Left renal pelvis (tissue), 4 donors: Measurements from ENCODE around the gene TMEM119. TPM values are rescaled to one million over a fixed set of nuclear protein-coding genes. Genes with fewer than 3 reads are reported as not detected.
"Not testable (repeated sequence)": the region's sequence is repeated elsewhere in the genome, so short reads cannot be mapped to it uniquely, and the experiment has no call there.

Experiments
- DNase-seq, 4 donors: peaks; one replicate each; pipeline ENCODE4 v3.0.0-alpha.2; 2013; ENCODE audit warnings: low read depth in 4 of 4, low spot score in 3 of 4
- polyA plus RNA-seq, 4 donors: library from polyadenylated mRNA; unstranded; fragments of 120-200 nt; gene quantifications; one replicate each; pipeline ENCODE4 v1.2.1, GENCODE V29; 2013; ENCODE audit not compliant: insufficient read length in 4 of 4

The TMEM119 gene
- polyA plus RNA-seq, 4 donors = 20.5 to 102 (median 23.9) TPM

DNA sequence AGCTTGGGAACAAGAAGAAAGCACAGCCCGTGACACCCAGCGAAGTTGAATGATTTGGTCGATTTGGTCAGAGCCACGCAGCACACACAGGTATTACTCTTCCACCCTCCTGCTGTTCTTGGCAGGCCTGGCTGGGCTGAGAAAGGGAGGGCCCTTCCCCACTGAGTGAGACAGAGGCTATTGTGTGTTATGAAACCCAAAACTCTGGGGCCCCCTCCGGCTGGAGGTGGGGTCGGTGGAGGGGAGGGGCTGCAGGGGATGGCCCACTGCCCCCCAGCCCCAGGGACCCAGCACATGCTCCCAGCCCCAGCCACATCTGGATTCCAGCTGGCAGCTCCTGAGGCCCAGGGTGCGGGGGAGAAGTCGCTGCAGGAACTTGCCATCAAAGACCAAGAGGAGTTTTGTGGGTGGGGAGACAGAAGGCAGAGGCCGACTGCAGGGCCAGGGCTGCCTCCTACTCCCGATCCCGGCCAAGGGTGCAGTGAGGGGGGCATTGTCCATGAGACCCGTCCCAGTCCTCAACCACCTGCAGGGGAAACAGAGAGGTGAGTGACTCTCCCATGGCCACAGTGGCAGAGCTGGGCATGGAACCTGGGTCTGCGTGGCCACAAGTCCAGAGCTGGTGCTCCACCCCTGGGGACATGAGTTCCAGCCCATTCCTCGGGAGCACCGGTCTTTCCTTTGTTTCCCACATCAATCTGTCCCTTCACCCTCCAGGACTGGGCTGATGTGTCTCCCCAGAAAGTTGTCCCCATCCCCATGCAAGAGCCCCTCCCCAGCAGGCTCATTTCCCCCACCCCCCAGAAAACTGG, 8.7 kb downstream of the TMEM119 start:
- DNase-seq = peak in 2 of 4 donors; percentile 44 to 45

DNA sequence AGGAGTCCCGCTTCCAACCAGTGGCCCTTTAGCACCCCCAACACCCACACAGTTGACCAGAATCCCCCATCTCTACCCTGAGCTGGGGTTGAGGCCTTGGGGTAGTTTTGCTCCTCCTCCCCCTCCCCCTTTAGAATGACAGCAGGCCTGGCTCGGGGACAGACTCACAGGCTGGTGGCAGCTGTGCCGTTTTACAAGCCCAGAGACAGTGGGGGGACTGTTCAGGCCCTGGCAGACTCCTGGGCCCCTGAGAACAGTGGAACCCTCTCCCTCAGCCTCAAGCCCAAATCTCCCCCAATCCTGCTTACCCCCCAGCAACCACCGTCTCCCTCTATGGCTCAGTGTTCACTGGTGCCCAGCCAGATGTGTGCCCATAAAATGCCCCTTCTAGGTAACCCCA, 10.1 kb downstream of the TMEM119 start:
- DNase-seq = no peak

DNA sequence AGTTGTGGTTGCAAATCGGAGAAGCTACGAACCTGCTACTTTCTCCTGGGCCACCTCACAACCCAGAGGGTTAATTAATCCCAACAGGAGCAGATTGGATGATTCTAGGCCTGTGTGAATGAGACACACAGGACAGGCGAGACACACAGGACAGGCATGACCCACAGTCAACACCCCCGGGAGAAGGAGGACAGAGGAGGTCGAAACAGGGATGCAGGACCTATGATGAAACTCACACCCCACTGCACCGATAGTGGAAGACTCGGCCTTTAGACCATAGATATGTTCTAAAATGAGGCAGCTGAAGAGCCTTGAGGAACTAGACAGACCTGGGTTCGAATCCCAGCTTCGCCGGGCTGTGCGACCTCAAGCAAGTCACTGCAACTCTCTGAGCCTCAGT, 11.6 kb downstream of the TMEM119 start:
- no peak for DNase-seq

DNA sequence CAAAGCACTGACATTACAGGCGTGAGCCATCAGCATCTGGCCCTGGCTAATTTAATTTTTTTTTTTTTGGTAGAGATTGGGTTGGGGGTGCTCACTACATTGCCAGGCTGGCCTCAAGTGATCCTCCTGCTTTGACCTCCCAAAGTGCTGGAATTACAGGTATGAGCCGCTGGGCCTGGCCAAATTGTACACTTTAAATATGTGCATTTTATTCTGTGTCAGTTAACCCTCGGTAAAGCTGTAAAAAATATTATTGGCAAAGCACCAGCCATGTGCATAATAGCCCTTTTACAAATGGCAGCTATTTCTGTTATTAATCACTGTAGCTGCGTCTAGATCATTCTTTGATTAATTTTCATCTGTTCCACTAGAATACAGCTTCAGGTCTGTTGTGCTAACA, 12.0 kb downstream of the TMEM119 start:
- no peak for DNase-seq

DNA sequence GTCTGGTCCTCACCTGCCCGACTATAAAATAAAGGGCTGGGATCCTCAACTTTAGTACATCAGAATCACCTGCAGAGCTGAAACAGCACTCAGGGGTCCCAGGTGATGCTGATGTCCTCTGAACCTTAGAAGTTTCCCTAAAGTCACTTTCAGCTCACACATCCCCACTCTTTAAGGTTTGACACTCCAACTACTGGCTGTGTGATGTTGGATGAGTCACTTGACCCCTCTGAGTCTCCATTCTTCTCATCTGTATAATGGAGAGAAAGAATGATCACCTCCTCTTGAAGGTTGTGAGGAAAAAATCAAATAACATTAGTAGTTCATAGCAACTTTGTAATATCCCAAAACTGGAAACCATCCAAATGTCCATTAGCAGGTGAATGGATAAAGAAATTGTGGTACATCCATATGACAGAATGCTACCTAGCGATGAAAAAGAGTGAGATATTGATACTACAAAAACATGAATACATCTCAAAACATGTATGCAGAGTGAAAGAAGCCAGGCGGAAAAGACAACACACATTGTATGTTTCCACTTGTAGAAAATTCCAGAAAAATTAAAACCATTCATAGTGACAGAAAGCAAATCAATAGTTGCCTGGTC, 13.3 kb downstream of the TMEM119 start:
- DNase-seq = no peak

DNA sequence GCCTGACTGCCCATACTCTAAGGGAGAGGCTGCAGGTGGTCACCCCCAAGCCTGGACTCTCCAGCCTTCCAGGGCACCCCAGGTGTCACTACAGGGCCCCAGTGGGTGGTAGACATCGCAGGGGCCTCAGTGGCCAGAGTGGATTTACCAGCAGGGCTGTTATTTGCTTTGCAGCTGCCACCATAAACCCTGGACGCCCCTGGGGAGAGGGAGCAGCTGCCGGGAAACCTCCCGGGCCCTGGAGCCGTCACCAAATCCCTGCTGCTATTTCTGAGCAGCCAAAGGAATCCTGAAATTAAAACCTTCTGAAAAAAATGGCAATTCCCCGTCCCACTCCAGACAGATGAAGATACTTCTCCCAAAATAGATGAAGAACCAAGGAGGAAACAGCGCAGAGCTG, 13.9 kb downstream of the TMEM119 start:
- DNase-seq = no peak

DNA sequence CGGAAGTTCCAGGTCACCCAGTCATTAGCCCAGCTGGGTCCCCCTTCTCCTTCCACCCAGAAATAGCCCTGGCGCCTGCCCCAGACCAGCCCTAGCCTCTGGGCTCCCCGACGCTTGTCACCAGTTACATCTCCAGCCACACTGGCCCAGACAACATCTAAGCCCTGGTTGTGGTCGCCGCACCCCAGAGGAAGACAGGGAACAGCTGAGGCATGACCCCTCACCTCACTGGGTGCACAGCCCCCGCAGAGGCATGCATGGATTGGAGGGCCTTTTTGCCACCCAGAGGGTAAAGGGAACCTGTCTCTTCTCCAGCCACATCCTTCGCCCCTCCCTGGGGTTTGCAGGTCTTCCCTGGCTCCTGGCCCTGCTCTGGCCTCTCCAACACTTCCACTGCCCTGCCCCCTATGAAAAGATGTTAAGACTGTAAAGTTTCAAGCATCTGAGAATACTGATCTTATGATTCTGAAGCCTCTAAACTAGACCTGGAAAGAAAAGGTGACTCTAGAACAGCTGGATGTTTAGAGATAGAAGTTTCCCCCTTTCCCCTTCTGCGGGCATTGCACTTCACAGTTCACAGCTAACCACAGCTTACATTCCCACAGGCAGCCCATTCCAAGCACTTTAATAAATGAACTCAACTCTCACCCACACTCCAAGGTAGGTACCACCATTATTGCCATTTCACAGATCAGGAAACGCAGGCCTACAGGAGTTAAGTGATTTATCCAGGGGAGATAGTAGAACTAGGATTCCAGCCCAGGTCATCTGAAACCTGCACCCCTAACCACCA, 14.7 kb downstream of the TMEM119 start:
- DNase-seq = no peak

DNA sequence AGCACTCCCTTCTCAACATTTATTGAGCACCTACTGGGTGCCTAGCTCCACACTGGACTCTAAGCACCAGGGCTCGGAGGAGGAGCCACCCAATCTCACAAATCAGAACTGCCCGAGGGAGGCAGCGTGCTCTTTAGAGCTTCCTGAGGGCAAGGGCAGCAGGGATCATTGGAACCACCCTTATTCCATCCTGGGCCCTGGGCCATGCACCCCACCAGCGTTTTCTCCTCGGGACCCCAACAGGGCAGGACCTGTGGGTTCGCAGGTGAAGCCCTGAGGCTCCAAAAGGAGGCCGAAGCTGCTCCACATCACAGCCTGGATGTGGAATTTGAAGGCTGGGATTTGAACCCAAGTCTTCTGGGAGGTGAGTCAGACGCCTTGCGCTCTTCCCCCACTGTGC, 15.4 kb downstream of the TMEM119 start:
- DNase-seq = no peak

DNA sequence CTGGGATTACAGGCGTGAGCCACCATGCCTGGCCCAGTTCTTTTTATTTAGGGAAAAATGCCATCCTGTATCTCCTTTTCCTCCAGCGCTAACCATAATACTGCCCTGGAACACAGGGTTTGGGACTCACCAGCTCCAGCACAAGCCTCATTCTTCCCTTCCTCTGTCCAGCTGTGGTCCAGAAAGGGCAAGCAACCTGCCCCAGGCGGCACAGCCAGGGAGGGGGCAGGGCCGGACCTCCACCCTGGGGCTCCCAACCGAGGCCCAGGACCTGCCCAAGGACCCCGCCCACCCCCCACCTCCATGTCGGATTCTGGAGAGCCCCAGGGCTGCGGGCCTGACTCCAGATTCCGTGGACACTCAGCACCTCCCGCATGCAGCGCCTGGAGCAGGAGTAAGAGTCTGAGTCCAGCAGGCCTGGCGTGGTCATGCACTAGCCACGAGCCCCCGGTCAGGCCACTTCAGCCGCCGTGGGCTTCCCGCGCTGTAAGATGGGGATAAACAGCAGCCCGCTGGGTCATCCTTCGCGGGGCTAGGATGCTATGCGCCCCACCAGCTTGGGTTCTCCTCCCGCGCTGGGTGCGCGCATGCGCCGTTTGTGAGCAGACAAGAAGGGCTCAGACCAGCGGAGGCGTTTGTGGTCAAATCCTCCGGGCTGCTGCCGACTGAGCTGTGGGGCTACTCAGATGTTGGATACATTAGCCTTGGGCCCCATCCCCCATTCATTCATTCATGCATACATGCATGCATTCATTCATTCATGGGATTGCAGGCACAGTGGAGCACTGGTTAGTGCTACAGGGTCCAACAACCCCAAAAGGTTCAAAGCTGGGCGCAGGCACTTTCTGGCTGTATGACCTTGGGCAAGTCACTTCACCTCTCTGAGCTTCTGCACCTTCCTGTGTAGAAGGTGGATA, 16.3 kb downstream of the TMEM119 start:
- no peak for DNase-seq

DNA sequence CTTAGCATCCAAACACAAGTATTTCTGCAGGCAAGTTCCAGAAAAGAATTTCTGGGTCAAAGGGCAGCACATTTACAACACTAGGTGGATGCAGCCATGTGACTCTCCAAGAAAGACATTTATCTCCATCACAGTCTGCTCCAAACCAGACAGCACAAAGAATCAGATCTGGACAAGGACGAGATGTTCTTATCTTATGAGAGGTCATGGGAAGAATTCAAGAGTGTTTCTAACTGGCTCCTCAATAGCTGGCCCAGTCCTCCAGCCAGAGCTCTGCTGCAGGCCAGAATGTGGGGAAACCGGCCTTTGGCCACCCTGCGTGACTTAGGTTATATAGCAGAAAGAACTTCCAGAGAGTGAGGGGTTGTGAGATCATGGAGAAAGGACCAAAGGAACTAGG, 17.4 kb downstream of the TMEM119 start:
- no peak for DNase-seq

DNA sequence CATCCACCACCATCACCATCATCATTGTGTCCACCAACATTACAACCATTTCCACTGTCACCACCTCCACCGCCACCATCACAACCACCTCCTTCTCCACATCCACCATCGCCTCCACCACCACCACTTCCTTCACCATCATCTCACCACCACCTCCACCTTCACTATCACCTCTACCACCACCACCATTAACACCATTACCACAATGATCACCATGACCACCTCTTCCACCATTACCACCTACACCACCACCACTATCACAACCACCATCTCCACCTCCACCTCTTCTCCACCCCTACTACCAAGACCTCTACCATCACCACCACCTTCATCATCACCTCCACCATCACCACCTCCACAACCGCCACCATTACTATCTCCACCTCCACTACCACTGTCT, 19.1 kb downstream of the TMEM119 start:
- DNase-seq = no peak

DNA sequence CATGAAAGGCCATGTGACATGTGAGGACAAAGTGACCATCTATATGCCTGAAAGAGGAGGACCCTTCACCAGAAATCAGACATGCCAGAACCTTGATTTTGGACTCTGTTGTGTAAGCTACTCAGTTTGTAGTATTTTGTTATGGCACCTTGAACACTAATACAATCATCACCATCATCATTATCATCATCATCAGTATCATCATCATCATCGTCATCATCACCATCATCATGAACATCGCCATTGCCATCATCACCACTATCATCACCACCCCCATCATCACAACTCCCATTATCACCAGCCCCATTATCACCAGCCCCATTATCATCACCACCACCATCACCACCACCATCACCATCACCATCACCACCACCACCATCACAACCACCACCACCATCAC, 19.6 kb downstream of the TMEM119 start:
- no peak for DNase-seq

DNA sequence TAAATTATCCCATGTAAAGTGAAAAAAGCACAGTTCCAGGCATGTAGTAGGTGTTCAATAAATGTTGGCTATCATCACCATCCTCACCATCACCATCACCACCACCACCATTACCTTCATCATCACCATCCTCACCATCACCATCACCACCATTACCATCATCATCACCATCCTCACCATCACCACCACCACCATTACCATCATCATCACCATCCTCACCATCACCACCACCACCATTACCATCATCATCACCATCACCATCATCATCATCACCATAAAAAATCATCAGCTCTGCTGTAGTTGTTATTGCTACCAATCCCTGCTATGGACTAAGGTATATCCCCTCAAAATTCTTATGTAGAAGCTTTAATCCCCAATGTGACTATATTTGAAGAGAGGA, 20.4 kb downstream of the TMEM119 start:
- no peak for DNase-seq

DNA sequence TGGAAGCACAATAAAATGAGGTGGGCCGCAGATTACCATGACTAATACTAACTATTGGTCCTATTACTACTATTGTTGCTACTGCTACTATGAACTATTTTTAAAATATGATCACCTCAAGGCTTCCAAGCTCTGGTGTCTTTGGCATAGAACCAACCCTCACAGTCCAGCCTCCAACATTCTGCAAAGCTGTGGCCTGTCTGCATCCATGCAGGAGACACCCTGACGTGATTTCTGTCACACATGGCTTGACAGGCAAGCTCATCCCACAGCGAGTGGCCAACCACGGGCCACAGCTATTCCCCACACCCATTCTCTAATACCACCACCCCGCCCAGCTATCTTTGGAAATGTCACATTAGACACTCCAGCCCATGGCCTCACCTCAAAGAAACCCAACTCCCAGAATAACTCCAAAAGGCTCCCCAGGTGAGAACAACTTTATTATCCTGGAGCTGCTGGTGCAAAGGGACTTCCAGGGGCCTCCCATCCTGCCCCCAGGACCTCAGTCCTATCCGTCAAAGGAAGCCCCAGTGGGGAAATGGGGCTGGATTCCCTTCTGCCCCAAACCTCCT, 21.1 kb downstream of the TMEM119 start:
- no peak for DNase-seq

DNA sequence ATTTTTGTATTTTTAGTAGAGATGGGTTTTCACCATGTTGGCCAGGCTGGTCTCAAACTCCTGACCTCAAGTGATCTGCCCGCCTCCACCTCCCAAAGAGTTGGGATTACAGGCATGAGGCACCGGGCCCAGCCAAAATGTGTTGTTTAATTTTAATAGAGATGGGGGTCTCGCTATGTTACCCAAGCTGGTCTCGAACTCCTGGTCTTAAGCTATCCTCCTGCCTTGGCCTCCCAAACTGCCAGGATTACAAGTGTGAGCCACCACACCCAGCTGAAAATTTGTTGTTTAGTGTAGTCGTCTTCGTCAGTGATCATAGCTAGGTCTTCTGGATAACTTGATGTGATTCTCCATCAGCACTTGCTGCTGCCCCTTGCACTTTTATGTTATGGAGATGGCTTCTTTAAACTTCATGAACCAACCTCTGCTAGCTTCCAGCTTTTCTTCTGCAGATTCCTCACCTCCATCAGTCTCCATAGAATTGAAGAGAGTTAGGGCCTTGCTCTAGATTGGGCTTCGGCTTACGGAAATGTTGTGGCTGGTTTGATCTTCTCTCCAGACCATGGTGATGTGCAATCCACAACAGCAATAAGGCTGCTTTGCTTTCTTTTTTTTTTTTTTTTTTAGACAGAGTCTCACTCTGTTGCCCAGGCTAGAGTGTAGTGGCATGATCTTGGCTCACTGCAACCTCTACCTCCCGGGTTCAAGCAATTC, 22.5 kb downstream of the TMEM119 start:
- no peak for DNase-seq

DNA sequence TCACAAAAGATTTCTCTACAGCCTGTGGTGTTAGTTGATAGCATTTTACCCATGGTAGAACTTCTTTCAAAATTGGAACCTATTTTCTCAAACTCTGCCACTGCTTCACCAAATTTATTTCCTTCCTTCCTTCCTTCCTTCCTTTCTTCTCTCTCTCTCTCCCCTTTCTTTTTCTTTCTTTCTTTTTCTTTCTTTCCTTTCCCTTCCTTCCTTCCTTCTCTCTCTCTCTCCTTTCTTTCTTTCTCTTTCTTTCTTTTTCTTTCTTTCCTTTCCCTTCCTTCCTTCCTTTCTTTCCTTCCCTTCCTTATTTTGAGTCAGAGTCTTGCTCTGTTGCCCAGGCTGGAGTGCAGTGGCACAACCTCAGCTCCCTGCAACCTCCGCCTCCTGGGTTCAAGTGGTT, 23.6 kb downstream of the TMEM119 start:
- not testable (repeated sequence) for DNase-seq

DNA sequence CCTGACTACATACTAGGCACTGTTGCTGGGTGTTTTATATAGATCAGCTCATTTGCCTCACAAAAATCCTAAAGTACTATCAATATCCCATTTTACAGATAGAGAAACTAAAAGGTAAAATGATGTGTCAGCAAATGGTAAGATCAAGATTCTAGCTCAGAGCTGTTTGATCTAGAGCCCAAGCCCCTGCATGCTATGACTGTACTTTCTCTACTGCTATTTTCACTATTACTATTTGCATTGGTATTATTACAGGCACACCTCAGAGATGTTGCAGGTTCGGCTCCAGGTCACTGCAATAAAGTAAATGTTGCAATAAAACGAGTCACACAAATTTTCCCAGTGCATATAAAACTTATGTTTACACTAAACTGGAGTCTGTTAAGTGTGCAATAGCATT, 24.6 kb downstream of the TMEM119 start:
- no peak for DNase-seq

DNA sequence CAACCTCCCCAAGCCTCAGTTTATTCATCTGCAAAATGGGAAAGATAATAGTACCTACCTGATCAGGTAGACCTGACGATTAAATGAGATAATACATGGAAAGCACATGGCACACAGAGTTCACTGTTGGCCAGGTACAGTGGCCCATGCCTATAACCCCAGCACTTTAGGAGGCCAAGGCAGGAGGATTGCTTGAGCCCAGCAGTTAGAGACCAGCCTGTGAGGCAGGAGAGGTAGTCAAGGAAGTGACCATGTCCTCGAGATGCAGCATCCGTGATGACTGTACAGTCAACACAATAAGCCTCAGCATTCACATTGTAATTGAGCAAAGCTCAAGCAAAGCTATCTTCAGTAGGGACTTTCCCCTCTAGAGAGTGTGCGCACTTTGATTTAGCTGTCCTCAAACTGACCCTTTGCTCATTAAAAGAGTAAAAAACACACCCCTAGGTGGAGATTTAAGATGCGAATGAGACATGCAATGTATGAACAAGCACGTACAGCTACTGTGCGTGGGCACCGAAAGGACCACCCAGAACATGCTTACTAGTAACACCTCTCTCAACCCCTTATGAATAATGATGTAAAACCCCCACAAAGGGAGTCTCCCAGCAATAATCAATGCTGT, 25.6 kb downstream of the TMEM119 start:
- no peak for DNase-seq

DNA sequence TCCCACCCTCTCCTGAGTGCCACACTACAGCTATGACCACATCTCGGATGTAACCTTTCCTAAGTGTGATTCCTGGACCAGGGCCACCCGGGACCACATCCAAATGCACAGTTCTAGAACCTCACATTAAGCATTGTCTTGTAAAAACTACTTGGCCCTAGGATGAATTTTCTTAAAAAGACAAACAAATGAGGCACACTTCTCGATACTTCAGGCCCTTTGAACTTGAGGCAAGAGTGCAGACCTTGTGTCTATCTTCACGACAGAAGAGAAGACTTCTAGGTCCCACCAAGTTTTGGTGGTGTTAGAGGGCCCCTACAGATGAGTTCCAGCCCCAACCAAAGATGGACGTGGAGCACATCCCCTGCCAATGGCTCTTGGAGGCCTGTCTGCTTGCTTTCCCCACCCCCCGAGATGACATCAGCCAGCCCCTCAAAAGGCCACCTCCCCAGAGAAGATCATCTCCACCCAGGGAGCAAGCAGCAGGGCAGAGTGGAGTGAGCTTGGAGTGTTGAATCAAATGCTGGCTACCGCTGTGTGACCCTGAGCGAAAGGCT, 26.2 kb downstream of the TMEM119 start:
- DNase-seq = no peak
